ENCODE data around the gene HOXC10.

The HOXC10 gene

GRCh38 chr12:54017027-54017788, 32.3 kb downstream of the HOXC10 start:
- no peak for DNase-seq

- DNase-seq: peak; percentile 58
These were observed 33.0 kb downstream of the HOXC10 start for GRCh38 chr12:54017878-54018467.

- no peak for DNase-seq
These were observed 33.6 kb downstream of the HOXC10 start for GRCh38 chr12:54018468-54018984.

GRCh38 chr12:54019091-54019811, 34.3 kb downstream of the HOXC10 start:
- DNase-seq: no peak

GRCh38 chr12:54019924-54020590, 35.1 kb downstream of the HOXC10 start:
- DNase-seq: no peak

- DNase-seq: no peak
These were observed 35.9 kb downstream of the HOXC10 start for GRCh38 chr12:54020591-54021405.

GRCh38 chr12:54021432-54022013, 36.6 kb downstream of the HOXC10 start:
- no peak for DNase-seq

GRCh38 chr12:54022960-54023884, 38.3 kb downstream of the HOXC10 start:
- DNase-seq: no peak

- DNase-seq: no peak
These were observed 39.2 kb downstream of the HOXC10 start for GRCh38 chr12:54024127-54024526.

- no peak for DNase-seq
These were observed 39.8 kb downstream of the HOXC10 start for GRCh38 chr12:54024581-54025305.

- DNase-seq: no peak
These were observed 40.8 kb downstream of the HOXC10 start for GRCh38 chr12:54025499-54026405.

- DNase-seq: no peak
These were observed 41.9 kb downstream of the HOXC10 start for GRCh38 chr12:54026640-54027441.

GRCh38 chr12:54027442-54027786, 42.5 kb downstream of the HOXC10 start:
- DNase-seq: no peak

GRCh38 chr12:54028314-54029201, 43.6 kb downstream of the HOXC10 start, which contains the start of gene HOXC6:
HOXC6 (plus strand) TSS chr12:54028440; CDS start chr12:54028522, 82 bp downstream.
- DNase-seq: no peak

- DNase-seq: no peak
These were observed 44.8 kb downstream of the HOXC10 start for GRCh38 chr12:54029529-54030441.

- no peak for DNase-seq
These were observed 45.5 kb downstream of the HOXC10 start for GRCh38 chr12:54030442-54030801.
